Measurements from ENCODE around the gene SMIM33. TPM values are rescaled to one million over a fixed set of nuclear protein-coding genes. Genes with fewer than 3 reads are reported as not detected.
"Not testable (repeated sequence)": the region's sequence is repeated elsewhere in the genome, so short reads cannot be mapped to it uniquely, and the experiment has no call there.

The SMIM33 gene
- polyA plus RNA-seq, 1 donor from 2014 or later, result not detected

DNA sequence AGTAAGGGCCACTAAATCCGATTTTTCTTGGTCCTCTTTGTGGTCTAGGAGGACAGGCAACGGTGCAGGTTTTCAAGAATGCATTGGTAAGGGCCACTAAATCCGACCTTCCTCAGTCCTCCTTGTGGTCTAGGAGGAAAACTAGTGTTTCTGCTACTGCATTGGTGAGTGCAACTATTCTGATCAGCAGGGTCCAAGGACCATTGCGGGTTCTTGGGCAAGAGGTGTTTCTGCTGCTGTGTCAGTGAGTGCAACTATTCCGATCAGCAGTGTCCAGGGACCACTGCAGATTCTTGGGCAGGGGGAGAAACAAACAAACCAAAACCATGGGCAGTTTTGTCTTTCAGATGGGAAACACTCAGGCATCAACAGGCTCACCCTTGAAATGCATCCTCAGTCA, 33.9 kb downstream of the SMIM33 start:
- H3K4me2 ChIP-seq (ENCODE audit: low read length); H3K9ac ChIP-seq (ENCODE audit: low read length); H3K9me2 ChIP-seq (ENCODE audit: insufficient read depth, low read length); H3K79me2 ChIP-seq (replicated peaks; ENCODE audit: insufficient read depth, low read length); H4K20me1 ChIP-seq (ENCODE audit: insufficient read depth); H3K36me3 ChIP-seq (ENCODE audit: insufficient read depth, low read length); H3F3A ChIP-seq (ENCODE audit: insufficient read depth, low read length, poor library complexity, severe bottlenecking); H3K4me3 ChIP-seq (ENCODE audit: low read length); H3K27ac ChIP-seq (ENCODE audit: low read length); H2AFZ ChIP-seq (ENCODE audit: low read depth, low read length); H3K9me3 ChIP-seq (ENCODE audit: low read length); H3K27me3 ChIP-seq (ENCODE audit: insufficient read depth, low read depth, low read length): not testable (repeated sequence)

GRCh38 chr5:139512786-139513390, 42.1 kb downstream of the SMIM33 start:
- no peak overlapping the region for H3K4me3 ChIP-seq (ENCODE audit: low read length)
- H3K9ac ChIP-seq (ENCODE audit: low read length), result no peak overlapping the region
- no peaks in the 10 kb centered on the region for H3K27me3 ChIP-seq (ENCODE audit: insufficient read depth, low read depth, low read length)
- H3K79me2 ChIP-seq (replicated peaks; ENCODE audit: insufficient read depth, low read length), result no peaks in the 10 kb centered on the region
- H4K20me1 ChIP-seq (ENCODE audit: insufficient read depth), result no peaks in the 10 kb centered on the region
- H3K27ac ChIP-seq (ENCODE audit: low read length), result no peak overlapping the region
- no peak overlapping the region for H2AFZ ChIP-seq (ENCODE audit: low read depth, low read length)
- TF ChIP-seq MXI1 (conservative IDR thresholded peaks at IDR 0.05; ENCODE audit: poor library complexity, severe bottlenecking), result no peak
- TF ChIP-seq TAF1 (IDR thresholded peaks at IDR 0.05; ENCODE audit: low read depth), result no peak
- TF ChIP-seq, protein P1, sequence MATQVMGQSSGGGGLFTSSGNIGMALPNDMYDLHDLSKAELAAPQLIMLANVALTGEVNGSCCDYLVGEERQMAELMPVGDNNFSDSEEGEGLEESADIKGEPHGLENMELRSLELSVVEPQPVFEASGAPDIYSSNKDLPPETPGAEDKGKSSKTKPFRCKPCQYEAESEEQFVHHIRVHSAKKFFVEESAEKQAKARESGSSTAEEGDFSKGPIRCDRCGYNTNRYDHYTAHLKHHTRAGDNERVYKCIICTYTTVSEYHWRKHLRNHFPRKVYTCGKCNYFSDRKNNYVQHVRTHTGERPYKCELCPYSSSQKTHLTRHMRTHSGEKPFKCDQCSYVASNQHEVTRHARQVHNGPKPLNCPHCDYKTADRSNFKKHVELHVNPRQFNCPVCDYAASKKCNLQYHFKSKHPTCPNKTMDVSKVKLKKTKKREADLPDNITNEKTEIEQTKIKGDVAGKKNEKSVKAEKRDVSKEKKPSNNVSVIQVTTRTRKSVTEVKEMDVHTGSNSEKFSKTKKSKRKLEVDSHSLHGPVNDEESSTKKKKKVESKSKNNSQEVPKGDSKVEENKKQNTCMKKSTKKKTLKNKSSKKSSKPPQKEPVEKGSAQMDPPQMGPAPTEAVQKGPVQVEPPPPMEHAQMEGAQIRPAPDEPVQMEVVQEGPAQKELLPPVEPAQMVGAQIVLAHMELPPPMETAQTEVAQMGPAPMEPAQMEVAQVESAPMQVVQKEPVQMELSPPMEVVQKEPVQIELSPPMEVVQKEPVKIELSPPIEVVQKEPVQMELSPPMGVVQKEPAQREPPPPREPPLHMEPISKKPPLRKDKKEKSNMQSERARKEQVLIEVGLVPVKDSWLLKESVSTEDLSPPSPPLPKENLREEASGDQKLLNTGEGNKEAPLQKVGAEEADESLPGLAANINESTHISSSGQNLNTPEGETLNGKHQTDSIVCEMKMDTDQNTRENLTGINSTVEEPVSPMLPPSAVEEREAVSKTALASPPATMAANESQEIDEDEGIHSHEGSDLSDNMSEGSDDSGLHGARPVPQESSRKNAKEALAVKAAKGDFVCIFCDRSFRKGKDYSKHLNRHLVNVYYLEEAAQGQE (IDR thresholded peaks at IDR 0.05; ENCODE audit: borderline replicate concordance), result no peak
- TF ChIP-seq, protein P2, sequence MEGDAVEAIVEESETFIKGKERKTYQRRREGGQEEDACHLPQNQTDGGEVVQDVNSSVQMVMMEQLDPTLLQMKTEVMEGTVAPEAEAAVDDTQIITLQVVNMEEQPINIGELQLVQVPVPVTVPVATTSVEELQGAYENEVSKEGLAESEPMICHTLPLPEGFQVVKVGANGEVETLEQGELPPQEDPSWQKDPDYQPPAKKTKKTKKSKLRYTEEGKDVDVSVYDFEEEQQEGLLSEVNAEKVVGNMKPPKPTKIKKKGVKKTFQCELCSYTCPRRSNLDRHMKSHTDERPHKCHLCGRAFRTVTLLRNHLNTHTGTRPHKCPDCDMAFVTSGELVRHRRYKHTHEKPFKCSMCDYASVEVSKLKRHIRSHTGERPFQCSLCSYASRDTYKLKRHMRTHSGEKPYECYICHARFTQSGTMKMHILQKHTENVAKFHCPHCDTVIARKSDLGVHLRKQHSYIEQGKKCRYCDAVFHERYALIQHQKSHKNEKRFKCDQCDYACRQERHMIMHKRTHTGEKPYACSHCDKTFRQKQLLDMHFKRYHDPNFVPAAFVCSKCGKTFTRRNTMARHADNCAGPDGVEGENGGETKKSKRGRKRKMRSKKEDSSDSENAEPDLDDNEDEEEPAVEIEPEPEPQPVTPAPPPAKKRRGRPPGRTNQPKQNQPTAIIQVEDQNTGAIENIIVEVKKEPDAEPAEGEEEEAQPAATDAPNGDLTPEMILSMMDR (IDR thresholded peaks at IDR 0.05; ENCODE audit: poor library complexity, severe bottlenecking), result no peak
- no peak for TF ChIP-seq POLR2AphosphoS5 (IDR thresholded peaks at IDR 0.05)
- TF ChIP-seq RAD21 (conservative IDR thresholded peaks at IDR 0.05), result no peak
- TF ChIP-seq SMC3 (conservative IDR thresholded peaks at IDR 0.05; ENCODE audit: poor library complexity), result no peak
- no peak for TF ChIP-seq EZH2 (IDR thresholded peaks at IDR 0.05; ENCODE audit: borderline replicate concordance, insufficient read depth, low read length, poor library complexity, severe bottlenecking)
- TF ChIP-seq EP300 (conservative IDR thresholded peaks at IDR 0.05; ENCODE audit: poor library complexity, severe bottlenecking), result no peak
- no peaks in the 10 kb centered on the region for H3K9me3 ChIP-seq (ENCODE audit: low read length)
- no peaks in the 10 kb centered on the region for H3F3A ChIP-seq (ENCODE audit: insufficient read depth, low read length, poor library complexity, severe bottlenecking)
- no peaks in the 10 kb centered on the region for H3K36me3 ChIP-seq (ENCODE audit: insufficient read depth, low read length)
- no peak overlapping the region for H3K4me2 ChIP-seq (ENCODE audit: low read length)
- H3K9me2 ChIP-seq (ENCODE audit: insufficient read depth, low read length), result no peaks in the 10 kb centered on the region

DNA sequence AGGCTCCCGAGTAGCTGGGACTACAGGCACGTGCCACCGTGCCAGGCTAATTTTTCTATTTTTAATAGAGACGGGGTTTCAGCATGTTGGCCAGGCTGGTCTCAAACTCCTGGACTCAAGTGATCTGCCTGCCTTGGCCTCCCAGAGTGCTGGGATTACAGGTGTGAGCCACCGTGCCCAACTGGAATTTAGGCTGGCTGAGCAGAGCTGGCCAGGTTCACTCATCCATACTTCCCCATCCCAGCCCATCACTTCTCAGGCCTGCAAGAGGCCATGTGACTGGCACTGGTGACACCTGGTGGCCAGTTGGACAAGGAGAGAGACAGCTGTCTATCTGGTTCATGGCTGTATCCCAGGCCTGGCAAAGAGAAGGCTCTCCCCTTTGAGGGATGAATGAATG, 42.6 kb downstream of the SMIM33 start:
- not testable (repeated sequence) for H3K27ac ChIP-seq (ENCODE audit: low read length); H3K4me3 ChIP-seq (ENCODE audit: low read length); H3K9me2 ChIP-seq (ENCODE audit: insufficient read depth, low read length); H3K9ac ChIP-seq (ENCODE audit: low read length); H2AFZ ChIP-seq (ENCODE audit: low read depth, low read length); H3K27me3 ChIP-seq (ENCODE audit: insufficient read depth, low read depth, low read length); H3K9me3 ChIP-seq (ENCODE audit: low read length); H4K20me1 ChIP-seq (ENCODE audit: insufficient read depth); H3K36me3 ChIP-seq (ENCODE audit: insufficient read depth, low read length); H3K4me2 ChIP-seq (ENCODE audit: low read length); H3F3A ChIP-seq (ENCODE audit: insufficient read depth, low read length, poor library complexity, severe bottlenecking); H3K79me2 ChIP-seq (replicated peaks; ENCODE audit: insufficient read depth, low read length)
- TF ChIP-seq SMC3 (conservative IDR thresholded peaks at IDR 0.05; ENCODE audit: poor library complexity) (peak; percentile 79), RAD21 (conservative IDR thresholded peaks at IDR 0.05) (peak; percentile 68)
- TF ChIP-seq, protein P2 (IDR thresholded peaks at IDR 0.05; ENCODE audit: poor library complexity, severe bottlenecking), result peak; percentile 67
